SU-DHL-6 (cell line): ENCODE results near the gene ARMH3.

ENCODE experiments used
- H2AFZ ChIP-seq: fragments of 200-600 bp; sonication (generic); 2 replicates; pipeline ENCODE4 v1.6.1; 2014; ENCODE audit warnings: low read depth, mild to moderate bottlenecking, moderate library complexity, mixed read lengths, antibody characterized with exemption, low read length; ENCODE audit not compliant: severe bottlenecking
- H3F3A ChIP-seq: fragments of 200-600 bp; shearing (Covaris generic); 2 replicates; pipeline ENCODE4 v1.6.0; 2016; ENCODE audit warnings: antibody characterized with exemption, mild to moderate bottlenecking; ENCODE audit not compliant: insufficient read depth
- H3K27ac ChIP-seq: fragments of 200-600 bp; sonication (generic); 2 replicates; pipeline ENCODE4 v1.5.1; 2016; ENCODE audit warnings: low read depth, mild to moderate bottlenecking, low read length, moderate library complexity, mixed read lengths
- H3K27me3 ChIP-seq: fragments of 200-600 bp; sonication (generic), shearing (Covaris generic); 2 replicates; pipeline ENCODE4 v1.6.0; 2014; ENCODE audit warnings: mild to moderate bottlenecking, low read length
- H3K36me3 ChIP-seq: fragments of 200-600 bp; sonication (generic); 2 replicates; pipeline ENCODE4 v1.6.1; 2014; ENCODE audit warnings: mild to moderate bottlenecking, low read length, mixed read lengths
- H3K4me2 ChIP-seq: fragments of 300-600, 200-600 bp; shearing (Covaris generic), sonication (generic); 2 replicates; pipeline ENCODE4 v1.6.0; 2014; ENCODE audit warnings: low read length, low read depth, mild to moderate bottlenecking; ENCODE audit not compliant: poor library complexity, severe bottlenecking
- H3K4me3 ChIP-seq: fragments of 200-600 bp; sonication (generic); 2 replicates; pipeline ENCODE4 v1.5.1; 2014; ENCODE audit warnings: antibody characterized with exemption, low read length, mild to moderate bottlenecking, mixed read lengths; ENCODE audit not compliant: insufficient read depth, poor library complexity, severe bottlenecking
- H3K79me2 ChIP-seq: fragments of 200-600 bp; sonication (generic); 2 replicates; pipeline ENCODE4 v1.6.1; 2014; ENCODE audit warnings: mild to moderate bottlenecking, low read length, moderate library complexity; ENCODE audit not compliant: insufficient read depth
- H3K9ac ChIP-seq: fragments of 200-600 bp; sonication (generic); 2 replicates; pipeline ENCODE4 v1.7.0; 2014; ENCODE audit warnings: mild to moderate bottlenecking, low read length
- H3K9me2 ChIP-seq: fragments of 200-600 bp; sonication (generic); replicated peaks from 2 replicates; pipeline ENCODE4 v1.6.1; 2014; ENCODE audit warnings: low read length; ENCODE audit not compliant: insufficient read depth
- H3K9me3 ChIP-seq: fragments of 200-600 bp; sonication (generic); 2 replicates; pipeline ENCODE4 v1.6.1; 2014; ENCODE audit warnings: low read length, mixed read lengths; ENCODE audit not compliant: insufficient read depth
- H4K20me1 ChIP-seq: fragments of 200-600 bp; sonication (generic); 2 replicates; pipeline ENCODE4 v1.6.1; 2014; ENCODE audit warnings: low read depth, mild to moderate bottlenecking, antibody characterized with exemption, low read length, moderate library complexity, mixed read lengths
- EZH2phosphoT487 ChIP-seq: fragments of 200-600 bp; sonication (generic), shearing (Covaris generic); conservative IDR thresholded peaks from 2 replicates; pipeline ENCODE4 v1.6.1; 2018; ENCODE audit warnings: mild to moderate bottlenecking, antibody characterized with exemption, low read length, moderate library complexity, mixed read lengths
- TF ChIP-seq, protein P1 (sequence below): fragments of 200-600 bp; sonication (generic); IDR thresholded peaks from one replicate; pipeline ENCODE4 v1.5.1; 2017; ENCODE audit warnings: antibody characterized with exemption, mild to moderate bottlenecking, low read length, moderate library complexity; ENCODE audit not compliant: insufficient read depth, poor library complexity, severe bottlenecking

Gene ARMH3

GRCh38 chr10:101919026-101919770 is 136.8 kb downstream of the ARMH3 start:
- no peak overlapping the region for H2AFZ ChIP-seq
- H3K9ac ChIP-seq: no peak overlapping the region
- no peak for TF ChIP-seq EZH2phosphoT487
- TF ChIP-seq, protein P1, sequence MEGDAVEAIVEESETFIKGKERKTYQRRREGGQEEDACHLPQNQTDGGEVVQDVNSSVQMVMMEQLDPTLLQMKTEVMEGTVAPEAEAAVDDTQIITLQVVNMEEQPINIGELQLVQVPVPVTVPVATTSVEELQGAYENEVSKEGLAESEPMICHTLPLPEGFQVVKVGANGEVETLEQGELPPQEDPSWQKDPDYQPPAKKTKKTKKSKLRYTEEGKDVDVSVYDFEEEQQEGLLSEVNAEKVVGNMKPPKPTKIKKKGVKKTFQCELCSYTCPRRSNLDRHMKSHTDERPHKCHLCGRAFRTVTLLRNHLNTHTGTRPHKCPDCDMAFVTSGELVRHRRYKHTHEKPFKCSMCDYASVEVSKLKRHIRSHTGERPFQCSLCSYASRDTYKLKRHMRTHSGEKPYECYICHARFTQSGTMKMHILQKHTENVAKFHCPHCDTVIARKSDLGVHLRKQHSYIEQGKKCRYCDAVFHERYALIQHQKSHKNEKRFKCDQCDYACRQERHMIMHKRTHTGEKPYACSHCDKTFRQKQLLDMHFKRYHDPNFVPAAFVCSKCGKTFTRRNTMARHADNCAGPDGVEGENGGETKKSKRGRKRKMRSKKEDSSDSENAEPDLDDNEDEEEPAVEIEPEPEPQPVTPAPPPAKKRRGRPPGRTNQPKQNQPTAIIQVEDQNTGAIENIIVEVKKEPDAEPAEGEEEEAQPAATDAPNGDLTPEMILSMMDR: no peak
- H3K4me2 ChIP-seq: no peak overlapping the region
- no peak overlapping the region for H3K27ac ChIP-seq
- H3K4me3 ChIP-seq: no peak overlapping the region
- H3K27me3 ChIP-seq: no peaks in the 10 kb centered on the region
- no peaks in the 10 kb centered on the region for H3F3A ChIP-seq
- no peaks in the 10 kb centered on the region for H3K9me3 ChIP-seq
- no peaks in the 10 kb centered on the region for H3K36me3 ChIP-seq
- no peaks in the 10 kb centered on the region for H3K79me2 ChIP-seq
- H3K9me2 ChIP-seq: no peaks in the 10 kb centered on the region
- H4K20me1 ChIP-seq: no peaks in the 10 kb centered on the region

DNA sequence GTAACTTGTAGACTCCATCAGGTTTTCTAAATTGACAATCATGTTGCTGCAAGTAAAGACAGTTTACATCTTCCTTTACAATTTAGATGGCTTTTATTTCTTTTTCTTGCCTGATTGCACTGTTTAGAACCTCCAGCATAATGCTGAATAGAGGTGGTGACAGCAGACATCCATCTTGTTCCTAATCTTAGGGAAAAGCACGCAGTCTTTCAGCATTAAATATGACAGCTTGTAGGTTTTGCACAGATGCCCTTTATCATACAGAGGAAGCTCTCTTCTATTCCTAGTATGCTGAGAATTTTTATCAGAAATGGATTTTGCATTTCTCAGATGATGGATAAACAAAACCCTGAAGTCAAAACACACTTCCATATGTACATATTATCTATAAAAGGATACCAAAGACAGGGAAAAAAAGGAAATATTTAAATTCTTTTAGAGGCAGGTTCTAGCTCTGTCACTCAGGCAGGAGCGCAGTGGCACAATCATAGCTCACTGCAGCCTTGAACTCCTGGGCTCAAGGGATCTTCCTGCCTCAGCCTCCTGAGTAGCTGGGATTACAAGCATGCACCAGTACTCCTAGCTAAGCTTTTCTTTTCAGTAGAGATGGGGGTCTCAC is 143.3 kb downstream of the ARMH3 start:
- TF ChIP-seq, protein P1: no peak
- TF ChIP-seq EZH2phosphoT487: no peak
- Histone ChIP-seq H3K9me3 (no peaks in the 10 kb centered on the region), H2AFZ (no peak overlapping the region), H3K9ac (no peak overlapping the region), H3K4me2 (no peak overlapping the region), H4K20me1 (no peaks in the 10 kb centered on the region), H3K36me3 (no peaks in the 10 kb centered on the region), H3K27ac (no peak overlapping the region), H3K79me2 (no peaks in the 10 kb centered on the region), H3K27me3 (no peaks in the 10 kb centered on the region), H3K4me3 (no peak overlapping the region), H3F3A (no peaks in the 10 kb centered on the region), H3K9me2 (no peaks in the 10 kb centered on the region)

GRCh38 chr10:101906586-101907183 is 149.3 kb downstream of the ARMH3 start:
- TF ChIP-seq, protein P1: no peak
- TF ChIP-seq EZH2phosphoT487: no peak
- Histone ChIP-seq H3K27me3 (no peaks in the 10 kb centered on the region), H3K4me3 (no peak overlapping the region), H3K9me3 (no peaks in the 10 kb centered on the region), H2AFZ (no peak overlapping the region), H3K9ac (no peak overlapping the region), H3K9me2 (no peaks in the 10 kb centered on the region), H3F3A (no peaks in the 10 kb centered on the region), H3K36me3 (no peaks in the 10 kb centered on the region), H3K4me2 (no peak overlapping the region), H4K20me1 (no peaks in the 10 kb centered on the region), H3K79me2 (no peaks in the 10 kb centered on the region), H3K27ac (no peak overlapping the region)
